IMR-90 (cell line): Measurements from ENCODE around the gene MRPL34. TPM values are rescaled to one million over a fixed set of nuclear protein-coding genes. Genes with fewer than 3 reads are reported as not detected.

Experiments
- ATAC-seq: fragments of 200-7000 bp; cut with Tn5 transposase; 2 replicates; pipeline ENCODE4 v1.9.1; 2020; ENCODE audit warnings: low read depth, mild to moderate bottlenecking, moderate library complexity
- BruUV-seq: library from RNA; stranded (reverse); fragments of 400-500 nt; replicated peaks from 2 replicates; lab custom pipeline; 2021; lab: Mats Ljungman, UMichigan
- CTCF ChIA-PET: fragments of 300-600 bp; formaldehyde crosslinking; extraction: SDS; loops from one replicate; lab custom pipeline; 2021; ENCODE audit warnings: antibody characterized with exemption; lab: Yijun Ruan, JAX
- POLR2A ChIA-PET: fragments of 300-600 bp; sonication (Branson Sonifier 250); formaldehyde crosslinking; loops from one replicate; lab custom pipeline; 2022; ENCODE audit warnings: antibody characterized with exemption; ENCODE audit not compliant: unreplicated experiment; lab: Charles Lee
- DNase-seq: peaks from one replicate; pipeline ENCODE4 v3.0.0; 2013
- H2AFZ ChIP-seq: replicated peaks from 2 replicates; pipeline ENCODE3; 2013; ENCODE audit warnings: low read length, mild to moderate bottlenecking; ENCODE audit not compliant: poor library complexity
- H2AK5ac ChIP-seq: 2 replicates; pipeline ENCODE4 v1.6.1; 2013; ENCODE audit warnings: low read depth, low read length, inconsistent platforms
- H2AK9ac ChIP-seq: replicated peaks from 2 replicates; pipeline ENCODE3; 2013; ENCODE audit warnings: mild to moderate bottlenecking, low read depth, low read length, moderate library complexity; ENCODE audit not compliant: poor library complexity
- H2BK120ac ChIP-seq: 2 replicates; pipeline ENCODE4 v1.6.1; 2013; ENCODE audit warnings: low read depth, low read length, inconsistent platforms
- H2BK15ac ChIP-seq: 3 replicates; pipeline ENCODE4 v1.6.1; 2013; ENCODE audit warnings: low read depth, low read length, inconsistent platforms
- H2BK20ac ChIP-seq: 2 replicates; pipeline ENCODE4 v1.6.1; 2013; ENCODE audit warnings: low read depth, mild to moderate bottlenecking, inconsistent platforms, low read length, moderate library complexity
- H2BK5ac ChIP-seq: 2 replicates; pipeline ENCODE4 v1.6.1; 2013; ENCODE audit warnings: mild to moderate bottlenecking, low read depth, low read length, inconsistent platforms; ENCODE audit not compliant: poor library complexity, severe bottlenecking
- H3K14ac ChIP-seq: replicated peaks from 2 replicates; pipeline ENCODE4 v1.6.1; 2013; ENCODE audit warnings: low read depth, low read length, inconsistent platforms
- H3K18ac ChIP-seq: 2 replicates; pipeline ENCODE4 v1.6.1; 2013; ENCODE audit warnings: low read depth, low read length, control low read depth
- H3K23ac ChIP-seq: 2 replicates; pipeline ENCODE4 v1.6.1; 2013; ENCODE audit warnings: low read depth, low read length, inconsistent platforms
- H3K27ac ChIP-seq: 2 replicates; pipeline ENCODE4 v1.5.1; 2013; ENCODE audit warnings: mild to moderate bottlenecking, control low read depth, low read length; ENCODE audit not compliant: insufficient read depth
- H3K27me3 ChIP-seq: 2 replicates; pipeline ENCODE4 v1.6.1; 2013; ENCODE audit warnings: low read length; ENCODE audit not compliant: control insufficient read depth, insufficient read depth
- H3K36me3 ChIP-seq: 2 replicates; pipeline ENCODE4 v1.6.1; 2013; ENCODE audit warnings: low read length, mixed read lengths; ENCODE audit not compliant: control insufficient read depth, insufficient read depth
- H3K4ac ChIP-seq: 2 replicates; pipeline ENCODE4 v1.6.1; 2013; ENCODE audit warnings: low read depth, low read length, inconsistent platforms
- H3K4me1 ChIP-seq: 2 replicates; pipeline ENCODE4 v1.6.1; 2013; ENCODE audit warnings: low read length, mixed read lengths; ENCODE audit not compliant: control insufficient read depth, insufficient read depth
- H3K4me2 ChIP-seq: 2 replicates; pipeline ENCODE4 v1.6.1; 2013; ENCODE audit warnings: low read depth, mild to moderate bottlenecking, control low read depth, low read length, moderate library complexity
- H3K4me3 ChIP-seq: 2 replicates; pipeline ENCODE4 v1.5.1; 2013; ENCODE audit warnings: low read depth, mild to moderate bottlenecking, control low read depth, low read length, moderate library complexity; ENCODE audit not compliant: insufficient read depth
- H3K56ac ChIP-seq: 2 replicates; pipeline ENCODE4 v1.6.1; 2013; ENCODE audit warnings: low read length, inconsistent platforms; ENCODE audit not compliant: insufficient read depth; ENCODE audit errors: extremely low read depth
- H3K79me1 ChIP-seq, 2 experiments: 2 replicates each; pipeline ENCODE4 v1.6.1; 2013; ENCODE audit warnings: low read length in 2 of 2, inconsistent platforms in 1 of 2, low read depth in 1 of 2
- H3K9ac ChIP-seq: 2 replicates; pipeline ENCODE4 v1.6.1; 2013; ENCODE audit warnings: low read depth, low read length, control low read depth
- H3K9me1 ChIP-seq: 2 replicates; pipeline ENCODE4 v1.6.1; 2013; ENCODE audit warnings: low read length, inconsistent platforms; ENCODE audit not compliant: insufficient read depth
- H3K9me3 ChIP-seq: 2 replicates; pipeline ENCODE4 v1.6.1; 2013; ENCODE audit warnings: low read length; ENCODE audit not compliant: control insufficient read depth, insufficient read depth
- H4K20me1 ChIP-seq: 2 replicates; pipeline ENCODE4 v1.6.1; 2013; ENCODE audit warnings: low read length, inconsistent platforms; ENCODE audit not compliant: insufficient read depth
- H4K5ac ChIP-seq: 2 replicates; pipeline ENCODE4 v1.6.1; 2013; ENCODE audit warnings: mild to moderate bottlenecking, low read depth, low read length, control low read depth
- H4K8ac ChIP-seq, 2 experiments: 2 replicates each; pipeline ENCODE4 v1.6.1; 2013; ENCODE audit warnings: low read depth in 2 of 2, low read length in 2 of 2, control low read depth in 1 of 2, inconsistent platforms in 1 of 2
- H4K91ac ChIP-seq: 2 replicates; pipeline ENCODE4 v1.6.1; 2013; ENCODE audit warnings: low read depth, low read length, inconsistent platforms; ENCODE audit not compliant: insufficient read depth
- BHLHE40 ChIP-seq: fragments of 150-350 bp; IDR thresholded peaks from 2 replicates; pipeline ENCODE4 v1.6.1; 2016; ENCODE audit warnings: mild to moderate bottlenecking, low read depth, low read length
- CEBPB ChIP-seq: IDR thresholded peaks from 2 replicates; pipeline ENCODE4 v1.6.1; 2012; ENCODE audit warnings: low read depth, low read length, improper control_type of control experiment
- CHD1 ChIP-seq: IDR thresholded peaks from 2 replicates; pipeline ENCODE4 v1.6.1; 2012; ENCODE audit warnings: low read depth, low read length, improper control_type of control experiment
- CTCF ChIP-seq: conservative IDR thresholded peaks from 2 replicates; pipeline ENCODE4 v1.5.1; 2012; ENCODE audit warnings: mild to moderate bottlenecking, low read depth, low read length, improper control_type of control experiment
- FOS ChIP-seq: fragments of 150-350 bp; IDR thresholded peaks from 2 replicates; pipeline ENCODE4 v1.6.1; 2016; ENCODE audit warnings: low read depth, low read length
- MAFK ChIP-seq: IDR thresholded peaks from 2 replicates; pipeline ENCODE4 v1.6.1; 2012; ENCODE audit warnings: low read depth, low read length, improper control_type of control experiment
- MXI1 ChIP-seq: IDR thresholded peaks from 2 replicates; pipeline ENCODE4 v1.6.1; 2012; ENCODE audit warnings: low read depth, mild to moderate bottlenecking, low read length, moderate library complexity, borderline replicate concordance
- POLR2A ChIP-seq: IDR thresholded peaks from 2 replicates; pipeline ENCODE4 v1.6.1; 2012; ENCODE audit warnings: mild to moderate bottlenecking, low read depth, low read length
- RAD21 ChIP-seq: IDR thresholded peaks from 2 replicates; pipeline ENCODE4 v1.6.1; 2012; ENCODE audit warnings: low read length, improper control_type of control experiment
- RCOR1 ChIP-seq: IDR thresholded peaks from 2 replicates; pipeline ENCODE4 v1.6.1; 2012; ENCODE audit warnings: mild to moderate bottlenecking, low read length, improper control_type of control experiment; ENCODE audit not compliant: insufficient replicate concordance
- RFX5 ChIP-seq: IDR thresholded peaks from 2 replicates; pipeline ENCODE4 v1.8.0; 2012; ENCODE audit warnings: low read depth, mild to moderate bottlenecking, low read length, moderate library complexity
- SMC3 ChIP-seq: fragments of 150-350 bp; IDR thresholded peaks from 2 replicates; pipeline ENCODE4 v1.6.1; 2016; ENCODE audit warnings: low read depth, mild to moderate bottlenecking, antibody characterized with exemption, low read length, moderate library complexity
- WGBS, 2 experiments: methylation state at CpG; one replicate each; pipeline versions ENCODE4 v1.1.5 to v1.1.7; 2013; ENCODE audit warnings: missing lambda C conversion rate in 2 of 2; ENCODE audit not compliant: insufficient read length in 1 of 2; ENCODE audit errors: extremely low coverage in 2 of 2; 5-methylcytosine and 5-hydroxymethylcytosine counted together
- dilution Hi-C: fragments of 300-500 bp; cut with HindIII; formaldehyde crosslinking; loops from one replicate; pipeline ENCODE4 v1.14.3; 2018; ENCODE audit warnings: low sequenced_read_pairs; ENCODE audit not compliant: unreplicated experiment
- in situ Hi-C: fragments of 300-500 bp; cut with MboI; formaldehyde crosslinking; loops from 3 replicates; pipeline ENCODE4 v1.14.3; 2019; ENCODE audit warnings: low sequenced_read_pairs, inconsistent platforms, mixed read lengths
- intact Hi-C: fragments of 100-400 bp; cut with micrococcal nuclease; formaldehyde crosslinking; loops from 2 replicates; pipeline ENCODE4 v1.10.0; 2022
- polyA plus RNA-seq, 3 experiments: library from polyadenylated mRNA; depleted of rRNA; stranded (reverse); fragments of >200 nt; gene quantifications; 2 replicates each; pipeline ENCODE4 v1.2.3, GENCODE V29; 2012; ENCODE audit warnings: low replicate concordance in 1 of 3
- total RNA-seq: library from RNA; depleted of rRNA; stranded (reverse); fragments of >200 nt; gene quantifications from 2 replicates; pipeline ENCODE4 v1.2.3, GENCODE V29; 2012
- TF ChIP-seq, protein P1 (sequence below): fragments of 150-350 bp; IDR thresholded peaks from 2 replicates; pipeline ENCODE4 v1.6.1; 2017; ENCODE audit warnings: mild to moderate bottlenecking, antibody characterized with exemption, low read length, low read depth

MRPL34 gene
- total and polyA plus RNA-seq, 2 of the 4 experiments (the other 2 are of a cell fraction), result 7.3 to 37.0 TPM

DNA sequence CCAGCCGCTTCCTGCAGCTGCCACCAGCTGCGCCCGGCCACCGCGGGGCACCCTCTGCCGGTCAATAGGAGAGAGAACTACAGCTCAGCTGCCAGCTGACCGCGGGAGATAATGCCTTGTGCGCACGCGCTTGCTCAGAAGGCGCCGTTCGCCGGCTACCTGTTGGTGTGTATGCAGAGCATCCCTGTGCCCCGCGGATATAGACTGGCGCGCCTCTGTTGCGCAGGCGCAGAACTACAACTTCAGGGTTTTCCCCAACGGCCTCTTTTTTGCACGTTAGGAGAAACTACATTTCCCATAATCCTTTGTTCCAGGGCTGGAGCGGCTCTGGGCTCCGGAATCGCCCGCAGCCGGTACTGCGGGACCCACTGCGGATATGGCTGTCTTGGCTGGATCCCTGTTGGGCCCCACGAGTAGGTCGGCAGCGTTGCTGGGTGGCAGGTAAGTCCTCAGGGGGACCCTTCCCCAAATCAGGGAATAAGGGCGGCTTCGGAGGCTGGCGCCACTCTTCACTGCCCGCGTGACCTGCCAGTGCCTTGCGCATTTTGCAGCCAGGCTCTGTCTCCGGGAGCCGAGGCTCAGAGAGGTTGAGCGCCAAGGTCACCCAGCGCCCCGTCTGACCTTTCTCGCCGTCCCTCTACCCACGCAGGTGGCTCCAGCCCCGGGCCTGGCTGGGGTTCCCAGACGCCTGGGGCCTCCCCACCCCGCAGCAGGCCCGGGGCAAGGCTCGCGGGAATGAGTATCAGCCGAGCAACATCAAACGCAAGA, at the start of gene MRPL34 (continued):
- TF ChIP-seq CHD1, result no peak
- peak; percentile 65 for TF ChIP-seq SMC3
- no peak for TF ChIP-seq POLR2A
- TF ChIP-seq, protein P1, sequence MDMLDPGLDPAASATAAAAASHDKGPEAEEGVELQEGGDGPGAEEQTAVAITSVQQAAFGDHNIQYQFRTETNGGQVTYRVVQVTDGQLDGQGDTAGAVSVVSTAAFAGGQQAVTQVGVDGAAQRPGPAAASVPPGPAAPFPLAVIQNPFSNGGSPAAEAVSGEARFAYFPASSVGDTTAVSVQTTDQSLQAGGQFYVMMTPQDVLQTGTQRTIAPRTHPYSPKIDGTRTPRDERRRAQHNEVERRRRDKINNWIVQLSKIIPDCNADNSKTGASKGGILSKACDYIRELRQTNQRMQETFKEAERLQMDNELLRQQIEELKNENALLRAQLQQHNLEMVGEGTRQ, result peak; percentile 65; the same call in 1 of the 2 replicates

DNA sequence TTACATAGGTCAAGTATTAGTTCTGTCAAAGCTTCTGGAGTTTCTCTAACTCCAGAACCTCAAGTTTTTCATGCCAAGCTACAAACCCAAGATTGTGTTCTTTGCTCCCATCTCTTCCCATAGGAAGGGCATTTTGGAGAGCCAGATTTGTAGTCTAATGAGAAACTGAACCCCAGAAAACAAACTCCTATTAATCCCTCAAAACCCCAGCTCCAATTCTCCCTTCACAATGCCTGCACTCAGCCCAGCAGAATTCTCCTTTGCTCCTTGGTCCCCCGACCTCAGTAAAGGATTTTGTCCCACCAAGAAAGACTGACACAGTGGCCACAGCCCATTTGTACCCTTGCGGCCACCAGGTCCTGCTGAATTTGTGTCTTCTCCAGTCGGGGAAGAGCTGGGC, 49.5 kb upstream of the MRPL34 start:
- Histone ChIP-seq H3K27ac (no peak overlapping the region), H2BK5ac (no peak overlapping the region), H2AFZ (no peak overlapping the region), H2BK120ac (no peak overlapping the region), H3K79me1 (no peaks in the 10 kb centered on the region; a peak in 1 of 4 replicates), H3K9me3 (peaks cover 10% of the 10 kb centered on the region), H2BK20ac (no peak overlapping the region), H3K14ac (no peak overlapping the region), H4K20me1 (0 out of 2 replicates have a peak, but pooled peaks cover 4% of the 10 kb centered on the region), H4K5ac (no peak overlapping the region), H3K27me3 (no peaks in the 10 kb centered on the region; the same call in 1 of the 2 replicates), H3K4me1 (no peaks in the 10 kb centered on the region), H3K23ac (no peak overlapping the region), H3K4me3 (no peak overlapping the region), H3K9ac (no peak overlapping the region), H3K56ac (no peak overlapping the region), H2AK5ac (no peak overlapping the region), H3K36me3 (no peaks in the 10 kb centered on the region), H3K4me2 (no peak overlapping the region), H4K8ac (no peak overlapping the region), H3K18ac (no peak overlapping the region), H2BK15ac (no peak overlapping the region), H2AK9ac (no peak overlapping the region), H3K4ac (no peak overlapping the region), H3K9me1 (peaks cover 4% of the 10 kb centered on the region), H4K91ac (no peak overlapping the region)
- ChIA-PET CTCF (interaction anchor here (0.5 kb wide), 1 partner anchor 106 kb away, joined by 5 read pairs; no protein-coding TSS in a partner anchor), POLR2A (no interaction called here)
- in situ Hi-C loops (no loop called here), intact Hi-C loops (no loop called here), dilution Hi-C loops (no loop called here)
- ATAC-seq (no peak), DNase-seq (no peak)
- 69% methylated on average over 3 of the region's 3 CpGs; no CpG with 5 or more reads in 1 of the 2 experiments for WGBS, 2 experiments
- BruUV-seq, result no TSS peak
- TF ChIP-seq MXI1 (no peak), RFX5 (no peak), CTCF (no peak), FOS (no peak), RCOR1 (no peak), CEBPB (no peak), POLR2A (no peak), SMC3 (no peak), BHLHE40 (no peak), MAFK (no peak), RAD21 (no peak), CHD1 (no peak)
- TF ChIP-seq, protein P1, result no peak
